Glutamatergic neuron (in vitro differentiated cells): ENCODE results near the gene MRPL51. TPM values are rescaled to one million over a fixed set of nuclear protein-coding genes. Genes with fewer than 3 reads are reported as not detected.

Experiments
- DNase-seq: peaks from one replicate; pipeline ENCODE4 v3.0.0; 2022
- H3K27ac Mint-ChIP-seq: one replicate; pipeline ENCODE4 v1.8.0; 2020; ENCODE audit warnings: mild to moderate bottlenecking, mixed read lengths, inconsistent platforms; ENCODE audit not compliant: unreplicated experiment
- H3K27me3 Mint-ChIP-seq: one replicate; pipeline ENCODE4 v1.8.0; 2020; ENCODE audit warnings: mild to moderate bottlenecking, moderate library complexity, mixed read lengths, inconsistent platforms; ENCODE audit not compliant: unreplicated experiment
- H3K36me3 Mint-ChIP-seq: one replicate; pipeline ENCODE4 v1.8.0; 2020; ENCODE audit warnings: mild to moderate bottlenecking, mixed read lengths, inconsistent platforms; ENCODE audit not compliant: unreplicated experiment
- H3K4me1 Mint-ChIP-seq: one replicate; pipeline ENCODE4 v1.8.0; 2020; ENCODE audit warnings: mild to moderate bottlenecking, low read depth, mixed read lengths, inconsistent platforms; ENCODE audit not compliant: unreplicated experiment
- H3K4me3 Mint-ChIP-seq: one replicate; pipeline ENCODE4 v1.8.0; 2020; ENCODE audit warnings: mild to moderate bottlenecking, mixed read lengths, inconsistent platforms; ENCODE audit not compliant: unreplicated experiment
- H3K9me3 Mint-ChIP-seq: one replicate; pipeline ENCODE4 v1.8.0; 2020; ENCODE audit warnings: mild to moderate bottlenecking, moderate library complexity, mixed read lengths, inconsistent platforms; ENCODE audit not compliant: unreplicated experiment
- CTCF ChIP-seq: fragments of 200-600 bp; sonication (generic); IDR thresholded peaks from one replicate; pipeline ENCODE4 v1.5.0; 2021; ENCODE audit not compliant: partially characterized antibody, unreplicated experiment
- total RNA-seq: library from RNA; stranded (reverse); fragmentation: NEBNext Ultra II Directional; extraction: Animal tissue kit (Norgen Biotek cat#: 25700); gene quantifications from one replicate; pipeline ENCODE4 v1.2.1, GENCODE V29; 2021; ENCODE audit not compliant: unreplicated experiment

The MRPL51 gene
- total RNA-seq, 1 donor from 2014 or later, result 138 TPM

GRCh38 chr12:6533923-6534694 lies 41.0 kb upstream of the MRPL51 start, which contains the start of gene GAPDH:
Gene GAPDH (plus strand): TSS chr12:6534517. CDS start chr12:6534833, 316 bp downstream.
- H3K36me3 Mint-ChIP-seq, result peaks cover 3% of the 10 kb centered on the region
- DNase-seq, result peak; percentile 89
- peak within 1 kb of the TSS; percentile 99 for H3K27ac Mint-ChIP-seq
- H3K4me1 Mint-ChIP-seq, result peaks cover 27% of the 10 kb centered on the region
- H3K4me3 Mint-ChIP-seq, result peak within 1 kb of the TSS; percentile 95
- H3K27me3 Mint-ChIP-seq, result peaks cover 14% of the 10 kb centered on the region
- no peak for TF ChIP-seq CTCF
- H3K9me3 Mint-ChIP-seq, result peaks cover 33% of the 10 kb centered on the region

GRCh38 chr12:6533653-6533922 lies 40.5 kb upstream of the MRPL51 start:
- DNase-seq, result no peak
- peaks cover 29% of the 10 kb centered on the region for H3K9me3 Mint-ChIP-seq
- no peak for TF ChIP-seq CTCF
- H3K27ac Mint-ChIP-seq, result peak overlapping the region; percentile 96
- peaks cover 29% of the 10 kb centered on the region for H3K4me1 Mint-ChIP-seq
- H3K27me3 Mint-ChIP-seq, result peaks cover 14% of the 10 kb centered on the region
- peak overlapping the region; percentile 90 for H3K4me3 Mint-ChIP-seq
- peaks cover 3% of the 10 kb centered on the region for H3K36me3 Mint-ChIP-seq

GRCh38 chr12:6532927-6533652 lies 40.0 kb upstream of the MRPL51 start:
- Mint-ChIP-seq H3K9me3 (peaks cover 29% of the 10 kb centered on the region), H3K36me3 (peaks cover 3% of the 10 kb centered on the region), H3K27me3 (peaks cover 14% of the 10 kb centered on the region), H3K4me1 (peaks cover 29% of the 10 kb centered on the region), H3K4me3 (peak overlapping the region; percentile 90), H3K27ac (peak overlapping the region; percentile 96)
- TF ChIP-seq CTCF, result no peak
- DNase-seq, result peak; percentile 71

GRCh38 chr12:6532051-6532926 lies 39.2 kb upstream of the MRPL51 start:
- H3K27ac Mint-ChIP-seq, result peak overlapping the region; percentile 96
- peaks cover 29% of the 10 kb centered on the region for H3K4me1 Mint-ChIP-seq
- TF ChIP-seq CTCF, result no peak
- H3K9me3 Mint-ChIP-seq, result peaks cover 26% of the 10 kb centered on the region
- H3K27me3 Mint-ChIP-seq, result peaks cover 12% of the 10 kb centered on the region
- DNase-seq, result peak; percentile 72
- H3K36me3 Mint-ChIP-seq, result peaks cover 3% of the 10 kb centered on the region
- H3K4me3 Mint-ChIP-seq, result peak overlapping the region; percentile 90
